Breast epithelium (tissue), 3 donors: ENCODE measurements around the gene TENM3.

Source experiments
- CTCF ChIP-seq, 3 donors: fragments of 450-650 bp; IDR thresholded peaks; one replicate each; pipeline ENCODE4 v1.5.1; 2016 to 2017; ENCODE audit warnings: antibody characterized with exemption in 3 of 3, mild to moderate bottlenecking in 3 of 3, moderate library complexity in 3 of 3
- POLR2A ChIP-seq: fragments of 450-650 bp; IDR thresholded peaks from one replicate; pipeline ENCODE4 v1.6.1; 2016; ENCODE audit warnings: antibody characterized with exemption, mild to moderate bottlenecking, moderate library complexity
- POLR2AphosphoS5 ChIP-seq, 3 donors: sonication (generic); formaldehyde crosslinking; IDR thresholded peaks; one replicate each; pipeline ENCODE4 v1.6.1; 2017; ENCODE audit warnings: antibody characterized with exemption in 3 of 3

GRCh38 chr4:182564724-182565369 lies 321.6 kb downstream of the TENM3 start:
- TF ChIP-seq CTCF (IDR thresholded peaks at IDR 0.05): no peak
- TF ChIP-seq POLR2A: no peak
- no peak for TF ChIP-seq POLR2AphosphoS5 (IDR thresholded peaks at IDR 0.05)
